ENCODE data around the gene DNAH7.

- no peak for TF ChIP-seq CTCF (IDR thresholded peaks at IDR 0.05; ENCODE audit: insufficient read depth, low read depth, low read length)
- no peak for TF ChIP-seq EZH2 (IDR thresholded peaks at IDR 0.05; ENCODE audit: insufficient read depth, low read length)
These were observed 22.3 kb downstream of the DNAH7 start for GRCh38 chr2:196046123-196046917.
